Forelimb muscle (tissue), 1 donor: Measurements from ENCODE around the gene RHOC. TPM values are rescaled to one million over a fixed set of nuclear protein-coding genes. Genes with fewer than 3 reads are reported as not detected.
A peak's percentile ranks its signal among the peaks of the same experiment; 100 is the strongest.

ENCODE experiments used
- DNase-seq: peaks from one replicate; pipeline ENCODE4 v3.0.0-alpha.2; 2013; ENCODE audit warnings: low read depth
- polyA plus RNA-seq: library from polyadenylated mRNA; unstranded; fragments of 120-200 nt; gene quantifications from one replicate; pipeline ENCODE4 v1.2.1, GENCODE V29; 2013; ENCODE audit not compliant: insufficient read length

The RHOC gene
- polyA plus RNA-seq, 1 donor: 306 TPM

- DNase-seq: no peak
Measured at GRCh38 chr1:112702067-112702395, 4.9 kb downstream of the RHOC start.

- no peak for DNase-seq
Measured at GRCh38 chr1:112701227-112702066, 5.5 kb downstream of the RHOC start.

- peak; percentile 82 for DNase-seq
Measured at GRCh38 chr1:112700290-112701226, 6.4 kb downstream of the RHOC start.

- DNase-seq: no peak
Measured at GRCh38 chr1:112699425-112700144, 7.3 kb downstream of the RHOC start.

- no peak for DNase-seq
Measured at GRCh38 chr1:112698366-112699310, 8.3 kb downstream of the RHOC start.

GRCh38 chr1:112697781-112698201 is 9.1 kb downstream of the RHOC start:
- no peak for DNase-seq

- no peak for DNase-seq
Measured at GRCh38 chr1:112696578-112697314, 10.2 kb downstream of the RHOC start.

- no peak for DNase-seq
Measured at GRCh38 chr1:112695276-112695675, 11.7 kb downstream of the RHOC start.

GRCh38 chr1:112694363-112694929 is 12.5 kb downstream of the RHOC start:
- no peak for DNase-seq

- no peak for DNase-seq
Measured at GRCh38 chr1:112693821-112694220, 13.1 kb downstream of the RHOC start.

- DNase-seq: no peak
Measured at GRCh38 chr1:112692681-112693080, 14.2 kb downstream of the RHOC start.

- no peak for DNase-seq
Measured at GRCh38 chr1:112689842-112690237, 17.1 kb downstream of the RHOC start.

- DNase-seq: no peak
Measured at GRCh38 chr1:112689196-112689841, 17.6 kb downstream of the RHOC start.

- peak; percentile 38 for DNase-seq
Measured at GRCh38 chr1:112688781-112689193, 18.1 kb downstream of the RHOC start.

- no peak for DNase-seq
Measured at GRCh38 chr1:112687785-112688496, 19.0 kb downstream of the RHOC start.

GRCh38 chr1:112687361-112687760 is 19.6 kb downstream of the RHOC start:
- DNase-seq: no peak

- no peak for DNase-seq
Measured at GRCh38 chr1:112686835-112687234, 20.1 kb downstream of the RHOC start.

- no peak for DNase-seq
Measured at GRCh38 chr1:112686417-112686816, 20.5 kb downstream of the RHOC start.

GRCh38 chr1:112685913-112686312 is 21.0 kb downstream of the RHOC start:
- DNase-seq: no peak
